Smooth muscle cell of the brain vasculature (primary cell): ENCODE measurements around the gene IFNA5.

Source experiments
- DNase-seq: peaks from one replicate; pipeline ENCODE4 v3.0.0-alpha.2; 2012; ENCODE audit warnings: low read depth, low spot score

IFNA5 gene

DNA sequence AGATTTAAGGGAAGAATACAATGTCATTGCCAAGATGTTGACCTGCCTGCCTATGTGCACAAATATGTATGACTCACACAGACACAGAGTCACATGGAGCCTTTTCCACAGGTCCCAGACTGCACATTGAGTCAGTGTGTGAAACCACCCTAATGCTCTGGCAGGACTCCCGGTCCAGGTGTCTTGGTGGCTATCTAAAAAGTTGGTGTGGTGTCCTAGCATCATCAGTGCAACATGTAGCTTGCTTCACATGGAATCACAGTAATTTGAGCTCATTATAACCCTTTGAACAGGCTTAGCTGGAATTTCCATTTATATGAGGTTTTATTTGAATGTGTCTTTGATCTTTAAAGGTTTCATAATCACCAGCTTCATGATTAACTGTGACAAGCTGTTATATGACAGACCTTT, 10.7 kb downstream of the IFNA5 start:
- DNase-seq: no peak

- DNase-seq: no peak
Measured at GRCh38 chr9:21289848-21290247, 15.3 kb downstream of the IFNA5 start.

- no peak for DNase-seq
Measured at GRCh38 chr9:21287280-21287679, 17.8 kb downstream of the IFNA5 start.

DNA sequence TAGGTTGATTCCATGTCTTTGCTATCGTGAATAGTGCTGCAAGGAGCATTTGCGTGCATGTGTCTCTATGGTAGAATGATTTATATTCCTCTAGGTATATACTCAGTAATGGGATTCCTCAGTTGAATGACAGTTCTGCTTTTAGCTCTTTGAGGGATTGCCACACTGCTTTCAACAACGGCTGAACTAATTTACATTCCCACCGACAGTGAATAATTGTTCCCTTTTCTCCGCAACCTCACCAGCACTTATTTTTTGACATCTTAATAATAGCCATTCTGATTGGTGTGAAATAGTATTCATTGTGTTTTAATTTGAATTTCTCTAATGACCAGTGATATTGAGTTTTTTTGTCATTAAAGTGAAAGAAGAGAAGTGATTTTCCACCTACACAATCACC, 18.5 kb downstream of the IFNA5 start:
- no peak for DNase-seq

DNA sequence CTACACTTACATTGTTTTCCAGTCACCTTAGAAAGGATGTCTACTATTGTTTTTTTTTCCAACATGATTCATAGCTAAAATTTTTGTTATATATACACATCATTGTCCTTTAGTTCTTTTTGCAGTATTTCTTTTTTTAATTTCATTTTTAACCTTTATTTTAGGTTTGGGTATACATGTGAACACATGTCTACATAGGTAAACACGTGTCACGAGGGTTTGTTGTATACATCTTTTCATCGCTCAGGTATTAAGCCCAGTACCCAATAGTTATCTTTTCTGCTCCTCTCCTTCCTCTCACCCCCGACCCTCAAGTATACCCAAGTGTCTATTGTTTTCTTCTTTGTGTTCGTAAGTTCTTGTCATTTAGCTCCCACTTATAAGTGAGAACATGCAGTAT, 19.0 kb downstream of the IFNA5 start:
- no peak for DNase-seq

- DNase-seq: no peak
Measured at GRCh38 chr9:21281275-21281674, 23.8 kb downstream of the IFNA5 start.

DNA sequence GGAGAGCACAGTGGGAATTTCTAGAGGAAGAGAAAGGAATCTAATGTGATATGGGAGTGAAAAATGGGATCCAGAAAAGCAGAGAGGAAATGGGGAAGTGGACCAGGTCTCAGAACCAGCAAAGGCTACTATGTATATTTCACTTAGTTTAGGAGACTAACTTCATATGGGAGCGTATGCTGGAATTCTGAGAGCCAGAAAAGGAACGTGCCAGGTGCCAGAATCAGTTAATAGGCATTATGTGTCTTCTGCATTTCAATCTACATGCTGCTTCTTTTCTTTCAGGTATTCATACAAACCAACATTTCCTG, 36.8 kb downstream of the IFNA5 start:
- DNase-seq: no peak

GRCh38 chr9:21267485-21268346, 37.4 kb downstream of the IFNA5 start:
- DNase-seq: no peak

DNA sequence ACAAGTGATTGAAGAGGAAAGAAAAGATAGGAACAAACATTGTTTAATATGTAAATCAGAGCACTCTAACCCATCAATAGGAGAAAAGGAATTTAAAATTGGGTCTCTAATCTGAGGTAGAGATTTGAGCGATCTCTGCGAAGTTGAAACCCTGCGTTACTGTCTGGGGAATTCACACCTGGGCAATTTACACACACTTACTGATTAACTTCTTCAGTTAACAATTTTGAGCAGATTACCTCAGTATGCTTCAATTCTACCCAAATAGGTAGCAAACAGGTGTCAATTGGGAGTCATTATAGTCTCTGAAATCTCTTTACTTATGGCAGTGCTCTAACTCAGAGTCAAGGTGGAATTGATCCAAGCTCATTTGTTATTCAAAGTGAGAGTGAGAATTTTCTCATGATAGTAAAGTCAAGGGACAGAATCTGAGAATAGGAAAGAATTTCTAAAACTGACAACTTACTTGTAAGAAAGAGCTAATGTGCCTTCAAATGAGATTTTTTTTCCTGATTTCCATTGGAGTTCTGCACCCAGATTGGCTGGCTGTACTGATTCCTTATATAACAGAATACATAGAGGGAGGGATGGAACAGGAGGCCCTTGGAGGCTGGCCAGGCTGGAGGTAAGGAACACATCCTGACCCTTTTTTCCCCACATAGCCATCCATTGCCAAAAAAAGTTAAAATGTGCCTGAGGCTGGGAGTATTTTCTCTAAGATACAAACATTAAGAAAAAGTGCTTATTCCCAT, 38.2 kb downstream of the IFNA5 start:
- no peak for DNase-seq

DNA sequence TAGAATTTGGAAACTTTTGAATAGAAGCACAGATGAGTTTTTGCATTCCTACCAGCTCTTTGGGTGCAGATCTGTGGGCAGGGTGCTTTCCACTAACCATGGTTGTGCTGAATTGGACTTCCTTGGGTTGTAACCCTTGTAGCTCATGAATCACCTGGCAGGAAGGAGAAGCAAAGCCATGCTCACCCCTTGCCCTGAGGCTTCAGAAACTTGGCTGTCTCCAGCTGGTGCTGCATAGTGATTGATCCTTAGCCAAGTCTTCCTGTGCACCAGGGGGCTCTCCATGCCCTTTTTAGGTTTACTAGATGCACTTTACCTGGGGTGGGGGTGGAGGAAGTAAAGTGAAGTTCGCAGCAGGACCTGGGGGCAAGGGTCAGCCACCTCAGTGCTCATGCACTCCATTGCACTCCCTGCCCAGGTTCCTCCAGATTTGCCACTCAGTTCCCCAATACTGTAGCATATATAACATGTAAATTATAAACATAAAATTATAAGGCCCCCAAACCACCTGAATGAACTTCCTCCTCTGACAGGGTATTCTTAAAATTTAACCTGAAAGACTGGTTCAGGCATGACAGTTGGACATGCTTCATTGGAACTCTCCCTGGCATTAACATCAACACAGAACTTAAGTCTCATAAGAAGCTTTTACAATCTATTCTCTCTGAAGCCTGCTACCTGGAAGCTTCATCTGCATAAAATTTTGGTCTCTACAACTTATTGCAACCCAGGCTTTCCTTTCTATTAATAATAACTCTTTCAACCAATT, 39.5 kb downstream of the IFNA5 start:
- DNase-seq: no peak

DNA sequence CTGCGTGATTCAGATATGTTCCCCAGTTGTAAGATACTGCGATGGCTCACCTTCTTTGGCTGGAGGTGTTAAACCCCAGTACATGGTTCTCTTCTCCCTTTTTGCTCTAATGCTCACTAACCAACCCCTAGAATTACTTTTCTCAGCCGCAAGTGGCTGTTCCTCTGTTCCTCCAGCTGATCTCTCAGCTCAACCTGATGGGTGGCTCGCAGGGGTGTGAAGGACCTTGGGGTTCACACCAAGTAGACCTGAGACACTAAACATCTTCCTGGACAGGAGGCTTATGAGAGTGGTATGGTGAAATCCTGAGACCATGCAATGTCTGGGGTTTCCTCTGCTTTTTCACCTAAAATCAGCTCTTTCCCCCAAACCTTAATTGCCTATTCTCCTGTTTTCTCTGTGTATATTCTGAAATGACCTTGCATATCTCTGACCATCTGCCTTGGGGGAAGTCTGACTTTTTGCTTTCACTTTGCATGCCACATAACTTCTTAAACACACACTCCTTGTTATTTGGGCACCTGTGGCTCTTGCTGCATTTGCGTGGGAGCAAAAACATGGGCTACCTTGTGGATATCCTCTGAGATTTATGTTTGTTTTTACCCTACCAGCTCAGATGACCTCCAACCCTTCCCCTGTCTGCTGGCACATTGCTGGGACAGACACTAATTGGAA, 49.4 kb downstream of the IFNA5 start:
- no peak for DNase-seq
